ENCODE data around the gene ACOX2. TPM values are rescaled to one million over a fixed set of nuclear protein-coding genes. Genes with fewer than 3 reads are reported as not detected.

ACOX2 gene
- total RNA-seq, 1 experiment from 2014 or later, result 12.8 TPM

GRCh38 chr3:58518291-58518789 lies 18.6 kb downstream of the ACOX2 start:
- no peak for DNase-seq (ENCODE audit: low read depth, low spot score)
- no peaks in the 10 kb centered on the region for H3K79me2 ChIP-seq (ENCODE audit: insufficient read depth, low read length)
- POLR2A ChIA-PET, result no interaction called here
- no peaks in the 10 kb centered on the region for H3K36me3 ChIP-seq (ENCODE audit: control insufficient read depth in 1 of 2, insufficient read depth in 2 of 2, low read length in 2 of 2)
- RAD21 ChIA-PET (ENCODE audit: low non-redundant PET in 1 of 2, low total read pairs in 2 of 2, uncharacterized antibody in 2 of 2, unreplicated experiment in 2 of 2), result no interaction called here
- H3K4me1 ChIP-seq (ENCODE audit: control insufficient read depth in 1 of 2, insufficient read depth in 2 of 2, low read length in 2 of 2), result no peaks in the 10 kb centered on the region
- no peak overlapping the region for H3K27ac ChIP-seq (ENCODE audit: low read depth, low read length)
- H3K4me3 ChIP-seq (replicated peaks in 1 of 2; ENCODE audit: low read depth in 1 of 2, low read length in 2 of 2), result no peak overlapping the region
- H4K20me1 ChIP-seq (ENCODE audit: insufficient read depth), result no peaks in the 10 kb centered on the region
- H3K9ac ChIP-seq (ENCODE audit: low read length), result no peak overlapping the region
- no peaks in the 10 kb centered on the region for H3K9me3 ChIP-seq (ENCODE audit: control insufficient read depth in 1 of 2, insufficient read depth in 1 of 2, low read depth in 1 of 2, low read length in 2 of 2)
- TF ChIP-seq SRF (IDR thresholded peaks at IDR 0.05; ENCODE audit: low read depth), result no peak
- TF ChIP-seq ZBTB33 (IDR thresholded peaks at IDR 0.05; ENCODE audit: extremely low read depth, insufficient replicate concordance, low read length), result no peak
- no peak for TF ChIP-seq CEBPB (IDR thresholded peaks at IDR 0.05; ENCODE audit: low read depth)
- no peak for TF ChIP-seq ZFX (IDR thresholded peaks at IDR 0.05)
- no peak for TF ChIP-seq SIN3A (IDR thresholded peaks at IDR 0.05; ENCODE audit: low read depth)
- TF ChIP-seq JUND (IDR thresholded peaks at IDR 0.05), result no peak
- no peak for TF ChIP-seq ELF1 (IDR thresholded peaks at IDR 0.05; ENCODE audit: borderline replicate concordance, low read depth)
- no peak for TF ChIP-seq POLR2A (IDR thresholded peaks at IDR 0.05; ENCODE audit: borderline replicate concordance, extremely low read depth, insufficient read depth, insufficient read length)
- TF ChIP-seq CBX3 (IDR thresholded peaks at IDR 0.05; ENCODE audit: low read depth), result no peak
- TF ChIP-seq EGR1 (IDR thresholded peaks at IDR 0.05; ENCODE audit: low read depth), result no peak
- TF ChIP-seq EZH2phosphoT487 (IDR thresholded peaks at IDR 0.05; ENCODE audit: borderline replicate concordance), result no peak
- H3K9me2 ChIP-seq (ENCODE audit: insufficient read depth), result no peaks in the 10 kb centered on the region
- H2AFZ ChIP-seq (ENCODE audit: low read depth, low read length, poor library complexity, severe bottlenecking), result no peak overlapping the region
- CTCF ChIA-PET, result no interaction called here
- intact Hi-C loops (cut with micrococcal nuclease), result no loop called here
- BruUV-seq (replicated peaks), result no TSS peak
- H3K4me2 ChIP-seq (ENCODE audit: low read length), result no peak overlapping the region
- H3K27me3 ChIP-seq (ENCODE audit: insufficient read depth, low read length), result no peaks in the 10 kb centered on the region
- ATAC-seq, result no peak

DNA sequence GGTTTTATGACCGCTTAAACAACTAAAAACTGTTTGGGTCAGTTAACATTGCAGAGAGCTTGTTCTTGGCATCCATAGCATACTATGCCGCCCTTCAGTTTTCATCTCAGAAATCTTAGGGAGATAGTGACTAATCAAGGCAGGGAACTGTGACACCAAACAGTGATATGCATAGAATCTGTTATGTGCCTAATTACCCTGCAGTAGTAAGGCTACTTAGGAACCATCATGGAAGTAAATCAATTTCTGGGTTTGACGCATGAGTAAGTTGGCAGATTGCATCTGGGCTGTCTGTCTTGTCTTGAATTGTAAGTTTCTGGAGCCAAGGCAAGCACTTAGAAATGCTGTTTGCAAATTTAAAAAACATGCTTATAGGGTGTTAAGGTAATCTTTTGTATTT lies 22.6 kb downstream of the ACOX2 start:
- RAD21 ChIA-PET (ENCODE audit: low non-redundant PET in 1 of 2, low total read pairs in 2 of 2, uncharacterized antibody in 2 of 2, unreplicated experiment in 2 of 2), result no interaction called here
- no peaks in the 10 kb centered on the region for H3K27me3 ChIP-seq (ENCODE audit: insufficient read depth, low read length)

More for the DNA sequence above, 22.6 kb downstream of the ACOX2 start:
- ChIA-PET POLR2A (no interaction called here), CTCF (no interaction called here)
- Histone ChIP-seq H3K79me2 (ENCODE audit: insufficient read depth, low read length) (no peaks in the 10 kb centered on the region), H3K4me3 (replicated peaks in 1 of 2; ENCODE audit: low read depth in 1 of 2, low read length in 2 of 2) (no peak overlapping the region), H3K4me1 (ENCODE audit: control insufficient read depth in 1 of 2, insufficient read depth in 2 of 2, low read length in 2 of 2) (no peaks in the 10 kb centered on the region), H3K9me2 (ENCODE audit: insufficient read depth) (no peaks in the 10 kb centered on the region), H3K36me3 (ENCODE audit: control insufficient read depth in 1 of 2, insufficient read depth in 2 of 2, low read length in 2 of 2) (no peaks in the 10 kb centered on the region), H3K27ac (ENCODE audit: low read depth, low read length) (no peak overlapping the region), H2AFZ (ENCODE audit: low read depth, low read length, poor library complexity, severe bottlenecking) (no peak overlapping the region), H3K9ac (ENCODE audit: low read length) (no peak overlapping the region), H3K4me2 (ENCODE audit: low read length) (no peak overlapping the region), H4K20me1 (ENCODE audit: insufficient read depth) (no peaks in the 10 kb centered on the region), H3K9me3 (ENCODE audit: control insufficient read depth in 1 of 2, insufficient read depth in 1 of 2, low read depth in 1 of 2, low read length in 2 of 2) (no peaks in the 10 kb centered on the region)
- BruUV-seq (replicated peaks), result no TSS peak
- ATAC-seq, result no peak
- TF ChIP-seq CBX3 (IDR thresholded peaks at IDR 0.05; ENCODE audit: low read depth) (no peak), POLR2AphosphoS5 (IDR thresholded peaks at IDR 0.05; ENCODE audit: low read depth, low read length) (no peak)
- intact Hi-C loops (cut with micrococcal nuclease), result no loop called here
- DNase-seq (ENCODE audit: low read depth, low spot score), result no peak
